Testis (tissue), 3 donors: ENCODE measurements around the gene NOC2L. TPM values are rescaled to one million over a fixed set of nuclear protein-coding genes. Genes with fewer than 3 reads are reported as not detected.
"Not testable (repeated sequence)": the region's sequence is repeated elsewhere in the genome, so short reads cannot be mapped to it uniquely, and the experiment has no call there.

Source experiments
- DNase-seq: peaks from one replicate; pipeline ENCODE4 v3.0.0-alpha.2; 2019
- H3K27ac ChIP-seq, 2 donors: fragments of 200-600 bp; sonication (generic); one replicate each; pipeline ENCODE4 v1.5.1; 2019
- H3K27me3 ChIP-seq: fragments of 200-600 bp; sonication (generic); one replicate; pipeline ENCODE4 v1.5.1; 2019
- H3K36me3 ChIP-seq: fragments of 200-600 bp; sonication (generic); one replicate; pipeline ENCODE4 v1.5.1; 2017; ENCODE audit warnings: low read depth; ENCODE audit errors: missing control alignments
- H3K4me1 ChIP-seq: fragments of 200-600 bp; sonication (generic); one replicate; pipeline ENCODE4 v1.5.1; 2019
- H3K4me3 ChIP-seq, 2 donors: fragments of 200-600 bp; sonication (generic); one replicate each; pipeline ENCODE4 v1.5.1; 2017 to 2019
- H3K9me3 ChIP-seq: fragments of 200-600 bp; sonication (generic); one replicate; pipeline ENCODE4 v1.5.1; 2017
- POLR2A ChIP-seq: fragments of 450-650 bp; IDR thresholded peaks from one replicate; pipeline ENCODE4 v1.6.1; 2017; ENCODE audit warnings: antibody characterized with exemption, mild to moderate bottlenecking, moderate library complexity
- WGBS, 2 donors: methylation state at CpG; one replicate each; pipeline ENCODE4 v1.1.5; 2018; 5-methylcytosine and 5-hydroxymethylcytosine counted together
- intact Hi-C: fragments of 100-400 bp; cut with DNase I; formaldehyde crosslinking; loops from one replicate; pipeline ENCODE4 v1.15.1; 2023; ENCODE audit warnings: low total_unique reads
- polyA plus RNA-seq: library from polyadenylated mRNA; stranded (reverse); fragments of 350-450 nt; fragmentation: Illumina TruSeq; extraction: RNeasy Lipid Tissue Mini Kit (QIAGEN cat#74804); gene quantifications from one replicate; pipeline ENCODE4 v1.2.3, GENCODE V29; 2014; ENCODE audit warnings: low read depth, low replicate concordance; ENCODE audit not compliant: insufficient read depth
- total RNA-seq, 2 donors: library from RNA; depleted of rRNA; stranded (reverse); fragments of >200 nt; gene quantifications; one replicate each; pipeline ENCODE4 v1.2.3, GENCODE V29; 2016
- TF ChIP-seq, protein P1 (sequence below), 3 experiments: fragments of 450-650 bp in 2 of 3; fragments of 200-600 bp in 1 of 3; sonication (generic) in 1 of 3; IDR thresholded peaks; one replicate each; pipeline ENCODE4 v1.5.1; 2016 to 2019; ENCODE audit warnings: antibody characterized with exemption in 3 of 3, mild to moderate bottlenecking in 2 of 3, moderate library complexity in 1 of 3

NOC2L gene
- total and polyA plus RNA-seq, 3 donors from 2014 or later, result 78.3 to 94.0 (median 82.5) TPM

- WGBS, 2 donors, result 81 to 86% methylated on average over 14 to 15 of the region's 15 CpGs
- H3K9me3 ChIP-seq, result no peaks in the 10 kb centered on the region
- no peaks in the 10 kb centered on the region for H3K27me3 ChIP-seq
- no peak for TF ChIP-seq POLR2A
- TF ChIP-seq, protein P1, sequence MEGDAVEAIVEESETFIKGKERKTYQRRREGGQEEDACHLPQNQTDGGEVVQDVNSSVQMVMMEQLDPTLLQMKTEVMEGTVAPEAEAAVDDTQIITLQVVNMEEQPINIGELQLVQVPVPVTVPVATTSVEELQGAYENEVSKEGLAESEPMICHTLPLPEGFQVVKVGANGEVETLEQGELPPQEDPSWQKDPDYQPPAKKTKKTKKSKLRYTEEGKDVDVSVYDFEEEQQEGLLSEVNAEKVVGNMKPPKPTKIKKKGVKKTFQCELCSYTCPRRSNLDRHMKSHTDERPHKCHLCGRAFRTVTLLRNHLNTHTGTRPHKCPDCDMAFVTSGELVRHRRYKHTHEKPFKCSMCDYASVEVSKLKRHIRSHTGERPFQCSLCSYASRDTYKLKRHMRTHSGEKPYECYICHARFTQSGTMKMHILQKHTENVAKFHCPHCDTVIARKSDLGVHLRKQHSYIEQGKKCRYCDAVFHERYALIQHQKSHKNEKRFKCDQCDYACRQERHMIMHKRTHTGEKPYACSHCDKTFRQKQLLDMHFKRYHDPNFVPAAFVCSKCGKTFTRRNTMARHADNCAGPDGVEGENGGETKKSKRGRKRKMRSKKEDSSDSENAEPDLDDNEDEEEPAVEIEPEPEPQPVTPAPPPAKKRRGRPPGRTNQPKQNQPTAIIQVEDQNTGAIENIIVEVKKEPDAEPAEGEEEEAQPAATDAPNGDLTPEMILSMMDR (IDR thresholded peaks at IDR 0.05), result no peak
- no peak overlapping the region for H3K4me3 ChIP-seq
- DNase-seq, result no peak
- peaks cover 2% of the 10 kb centered on the region for H3K4me1 ChIP-seq
- no peak overlapping the region for H3K27ac ChIP-seq
- H3K36me3 ChIP-seq, result no peaks in the 10 kb centered on the region
- intact Hi-C loops, result no loop called here
These were observed 34.4 kb upstream of the NOC2L start for GRCh38 chr1:993379-993995.

DNA sequence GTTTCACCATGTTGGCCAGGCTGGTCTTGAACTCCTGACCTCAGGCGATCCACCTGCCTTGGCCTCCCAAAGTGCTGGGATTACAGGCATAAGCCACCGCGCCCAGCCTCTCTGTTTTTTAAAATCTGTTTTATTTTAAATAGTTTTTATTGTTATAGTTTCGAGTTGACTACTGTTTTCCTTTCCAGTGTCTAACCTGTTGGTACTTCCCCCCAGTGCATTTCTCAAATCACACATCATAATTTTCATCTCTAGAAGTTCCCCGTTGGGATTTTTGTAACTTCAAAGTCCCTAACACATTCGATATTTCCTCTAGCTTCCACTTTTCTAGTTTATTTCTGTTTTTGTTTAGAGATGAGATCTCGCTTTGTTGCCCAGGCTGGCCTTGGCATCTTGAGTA, 33.3 kb upstream of the NOC2L start:
- H3K4me3 ChIP-seq, result no peak overlapping the region
- H3K36me3 ChIP-seq, result no peaks in the 10 kb centered on the region
- DNase-seq, result no peak
- no peak for TF ChIP-seq POLR2A
- TF ChIP-seq, protein P1 (IDR thresholded peaks at IDR 0.05), result no peak
- intact Hi-C loops, result no loop called here
- no peak overlapping the region for H3K27ac ChIP-seq
- H3K27me3 ChIP-seq, result no peaks in the 10 kb centered on the region
- H3K9me3 ChIP-seq, result no peaks in the 10 kb centered on the region
- 90 to 92% methylated on average over 7 of the region's 7 CpGs for WGBS, 2 donors
- H3K4me1 ChIP-seq, result no peaks in the 10 kb centered on the region

GRCh38 chr1:991895-992294, 32.8 kb upstream of the NOC2L start:
- WGBS, 2 donors, result 94 to 95% methylated on average over 10 of the region's 10 CpGs
- no peaks in the 10 kb centered on the region for H3K36me3 ChIP-seq
- no peak overlapping the region for H3K27ac ChIP-seq
- H3K4me3 ChIP-seq, result no peak overlapping the region
- no peak for DNase-seq
- intact Hi-C loops, result no loop called here
- no peaks in the 10 kb centered on the region for H3K9me3 ChIP-seq
- no peaks in the 10 kb centered on the region for H3K27me3 ChIP-seq
- TF ChIP-seq POLR2A, result no peak
- TF ChIP-seq, protein P1 (IDR thresholded peaks at IDR 0.05), result no peak
- no peaks in the 10 kb centered on the region for H3K4me1 ChIP-seq

GRCh38 chr1:991275-991674, 32.2 kb upstream of the NOC2L start:
- H3K4me3 ChIP-seq, intact Hi-C loops: not testable (repeated sequence)
- WGBS, 2 donors, result 85 to 97% methylated on average over 6 of the region's 6 CpGs

GRCh38 chr1:988061-988460, 29.0 kb upstream of the NOC2L start:
- H3K36me3 ChIP-seq, H3K4me3 ChIP-seq, H3K27me3 ChIP-seq, H3K9me3 ChIP-seq, DNase-seq, H3K4me1 ChIP-seq, H3K27ac ChIP-seq, intact Hi-C loops: not testable (repeated sequence)
- WGBS, 2 donors, result 91 to 92% methylated on average over 5 of the region's 5 CpGs

More at GRCh38 chr1:991275-991674, 32.2 kb upstream of the NOC2L start:
- H3K36me3 ChIP-seq, H3K4me1 ChIP-seq, H3K9me3 ChIP-seq, H3K27me3 ChIP-seq, DNase-seq, H3K27ac ChIP-seq: not testable (repeated sequence)

DNA sequence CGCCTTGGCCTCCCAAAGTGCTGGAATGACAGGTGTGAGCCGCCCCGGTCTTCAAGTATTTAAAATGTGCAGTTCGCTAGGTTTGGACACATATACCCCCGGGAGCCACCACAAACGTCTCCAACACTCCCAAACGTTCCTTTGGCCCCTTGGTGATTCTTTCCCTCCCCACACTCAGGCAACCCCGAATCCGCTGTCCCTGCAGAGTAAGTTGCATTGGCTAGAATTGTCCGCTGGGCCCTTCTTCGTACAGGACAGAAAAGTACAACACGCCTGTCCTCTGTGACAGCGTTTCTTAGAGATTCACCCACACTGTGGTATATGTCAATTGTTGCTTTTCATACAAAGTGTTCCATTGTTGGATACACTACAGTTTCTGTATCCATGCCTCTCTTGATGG, 26.1 kb upstream of the NOC2L start:
- H3K4me3 ChIP-seq, result no peak overlapping the region
- no peaks in the 10 kb centered on the region for H3K4me1 ChIP-seq
- H3K27ac ChIP-seq, result no peak overlapping the region
- H3K9me3 ChIP-seq, result no peaks in the 10 kb centered on the region
- 76 to 81% methylated on average over 13 of the region's 13 CpGs for WGBS, 2 donors
- no peaks in the 10 kb centered on the region for H3K27me3 ChIP-seq
- no peaks in the 10 kb centered on the region for H3K36me3 ChIP-seq
- TF ChIP-seq, protein P1 (IDR thresholded peaks at IDR 0.05), result no peak
- no peak for TF ChIP-seq POLR2A
- intact Hi-C loops, result no loop called here
- no peak for DNase-seq
